GM06990 (cell line): ENCODE measurements around the gene HDAC5.
"Not testable (repeated sequence)": the region's sequence is repeated elsewhere in the genome, so short reads cannot be mapped to it uniquely, and the experiment has no call there.

Experiments used
- DNase-seq: peaks from one replicate; pipeline ENCODE4 v3.0.0-alpha.2; 2011; ENCODE audit not compliant: insufficient read length; ENCODE audit errors: extremely low read depth
- H3K27me3 ChIP-seq: replicated peaks from 2 replicates; pipeline ENCODE4 v1.6.0; 2011; ENCODE audit warnings: low read length; ENCODE audit not compliant: control insufficient read depth, insufficient read depth
- H3K36me3 ChIP-seq: 2 replicates; pipeline ENCODE4 v1.5.1; 2011; ENCODE audit warnings: low read length; ENCODE audit not compliant: control insufficient read depth, insufficient read depth
- H3K4me3 ChIP-seq: replicated peaks from 2 replicates; pipeline ENCODE4 v1.5.1; 2011; ENCODE audit warnings: low read depth, mild to moderate bottlenecking, control low read depth, low read length
- CTCF ChIP-seq: IDR thresholded peaks from 2 replicates; pipeline ENCODE4 v1.5.1; 2011; ENCODE audit warnings: low read length, control low read depth, mild to moderate bottlenecking, inconsistent platforms; ENCODE audit not compliant: insufficient read depth, poor library complexity, severe bottlenecking

The HDAC5 gene

GRCh38 chr17:44053125-44053872 lies 70.1 kb downstream of the HDAC5 start:
- TF ChIP-seq CTCF: no peak
- no peak for DNase-seq
- Histone ChIP-seq H3K4me3 (no peak overlapping the region), H3K27me3 (no peaks in the 10 kb centered on the region), H3K36me3 (peaks cover 19% of the 10 kb centered on the region)

- TF ChIP-seq CTCF: no peak
- DNase-seq: no peak
- Histone ChIP-seq H3K4me3 (no peak overlapping the region), H3K27me3 (no peaks in the 10 kb centered on the region), H3K36me3 (peaks cover 16% of the 10 kb centered on the region)
These were observed 74.0 kb downstream of the HDAC5 start for GRCh38 chr17:44049294-44050060.

GRCh38 chr17:44046893-44047292 lies 76.5 kb downstream of the HDAC5 start:
- H3K36me3 ChIP-seq, H3K27me3 ChIP-seq, H3K4me3 ChIP-seq, DNase-seq: not testable (repeated sequence)

GRCh38 chr17:44045486-44045885 lies 78.0 kb downstream of the HDAC5 start:
- TF ChIP-seq CTCF: no peak
- peaks cover 6% of the 10 kb centered on the region for H3K36me3 ChIP-seq
- no peak overlapping the region for H3K4me3 ChIP-seq
- no peak for DNase-seq
- H3K27me3 ChIP-seq: no peaks in the 10 kb centered on the region

- no peak overlapping the region for H3K4me3 ChIP-seq
- H3K36me3 ChIP-seq: no peaks in the 10 kb centered on the region; the same call in 1 of the 2 replicates
These were observed 79.4 kb downstream of the HDAC5 start for GRCh38 chr17:44044071-44044470.

More at GRCh38 chr17:44044071-44044470, 79.4 kb downstream of the HDAC5 start:
- TF ChIP-seq CTCF: no peak
- H3K27me3 ChIP-seq: no peaks in the 10 kb centered on the region
- no peak for DNase-seq
